GM19438 (cell line): ENCODE data around the gene RRP8.

Source experiments
- ATAC-seq: cut with Tn5 transposase; IDR thresholded peaks from one replicate; pipeline ENCODE4 v1.9.1; 2021; ENCODE audit warnings: low read depth; ENCODE audit not compliant: unreplicated experiment

RRP8 gene

DNA sequence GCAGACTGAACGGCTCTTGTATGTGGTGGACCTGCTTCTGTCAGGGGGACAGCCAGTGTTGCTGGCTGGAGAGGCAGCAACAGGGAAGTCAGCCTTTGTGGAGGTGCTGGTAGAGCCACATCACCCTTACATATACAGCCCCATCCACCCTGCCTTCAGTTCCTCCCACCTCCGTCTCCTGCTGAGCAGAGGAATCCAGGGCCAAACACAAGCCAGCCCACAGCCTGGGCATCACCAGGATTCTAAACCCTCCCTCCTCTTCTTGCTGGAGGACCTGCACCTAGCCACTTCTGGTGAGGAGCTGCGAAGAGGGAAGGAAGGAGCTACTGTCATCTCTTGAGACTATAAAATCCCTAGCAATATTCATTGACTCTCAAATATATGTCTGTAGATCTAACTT, 54.8 kb downstream of the RRP8 start:
- ATAC-seq, result no peak

DNA sequence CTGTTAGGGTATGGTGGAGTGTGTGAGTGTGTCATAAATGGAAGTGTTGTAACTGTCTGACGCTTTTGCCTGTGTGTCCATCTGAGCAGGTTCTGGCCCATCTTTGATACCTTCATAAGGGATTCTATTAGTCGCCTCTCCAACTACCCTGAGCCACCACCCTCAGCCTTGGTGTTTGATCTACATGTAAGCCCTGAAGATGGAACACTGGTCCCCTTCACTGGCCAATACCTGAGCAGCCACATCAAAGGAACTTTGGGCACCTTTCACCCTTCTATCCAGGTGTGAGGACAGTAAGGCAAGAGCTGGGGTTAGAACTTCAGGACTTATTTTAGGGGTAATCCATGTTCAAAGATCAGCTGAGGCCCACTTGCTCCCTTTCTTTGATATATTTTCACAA, 55.3 kb downstream of the RRP8 start:
- ATAC-seq, result no peak

- ATAC-seq, result no peak
These were observed 56.2 kb downstream of the RRP8 start for GRCh38 chr11:6547177-6547576.

- no peak for ATAC-seq
These were observed 56.7 kb downstream of the RRP8 start for GRCh38 chr11:6546735-6547134.

DNA sequence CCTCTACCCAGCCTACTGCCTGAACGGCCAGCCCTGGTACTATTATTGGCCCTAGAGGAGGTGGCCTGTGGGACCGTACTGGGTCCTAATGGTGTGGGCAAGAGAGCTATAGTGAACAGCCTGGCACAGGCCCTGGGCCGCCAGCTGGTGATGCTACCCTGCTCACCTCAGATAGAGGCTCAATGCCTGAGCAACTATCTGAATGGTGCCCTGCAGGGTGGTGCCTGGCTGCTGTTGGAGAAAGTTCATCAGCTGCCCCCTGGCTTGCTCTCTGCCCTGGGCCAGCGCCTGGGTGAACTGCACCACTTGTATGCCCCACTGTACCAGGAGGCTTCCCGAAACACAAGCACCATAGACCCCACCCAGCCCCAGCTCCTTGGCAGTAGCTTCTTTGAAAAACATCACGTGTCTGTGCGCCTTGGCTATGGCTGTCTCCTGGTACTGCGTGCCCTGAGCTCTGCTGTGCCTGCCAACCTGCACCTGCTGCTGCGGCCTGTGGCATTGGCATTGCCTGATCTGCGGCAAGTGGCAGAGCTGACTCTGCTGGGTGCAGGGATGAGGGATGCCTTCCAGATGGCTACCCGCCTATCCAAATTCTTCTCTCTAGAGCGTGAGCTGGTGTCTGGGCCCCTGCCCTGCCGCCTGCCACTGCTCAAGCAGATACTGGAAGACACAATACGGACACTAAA, 57.4 kb downstream of the RRP8 start:
- ATAC-seq, result no peak
